Endothelial cell of umbilical vein (primary cell): ENCODE results near the gene CHN2. TPM values are rescaled to one million over a fixed set of nuclear protein-coding genes. Genes with fewer than 3 reads are reported as not detected.
"Not testable (repeated sequence)": the region's sequence is repeated elsewhere in the genome, so short reads cannot be mapped to it uniquely, and the experiment has no call there.

ENCODE experiments used
- BruUV-seq: library from RNA; stranded (reverse); fragments of 400-500 nt; replicated peaks from 2 replicates; lab custom pipeline; 2021; lab: Mats Ljungman, UMichigan
- CTCF ChIA-PET: fragments of 300-600, 350-600 bp; sonication (Branson Sonifier 250); formaldehyde crosslinking; loops from one replicate; lab custom pipeline; 2021; ENCODE audit warnings: antibody characterized with exemption, inconsistent platforms; lab: Charles Lee
- POLR2A ChIA-PET: fragments of 300-600, 350-600 bp; sonication (Branson Sonifier 250); formaldehyde crosslinking; loops from one replicate; lab custom pipeline; 2021; ENCODE audit warnings: antibody characterized with exemption, inconsistent platforms; lab: Charles Lee
- DNase-seq: peaks from one replicate; pipeline ENCODE4 v3.0.0-alpha.2; 2011; ENCODE audit warnings: low read depth, low spot score
- FAIRE-seq: peaks from 2 replicates; lab custom pipeline; 2011; peaks lifted over from hg19 to GRCh38; lab: Jason Lieb, UNC
- H2AFZ ChIP-seq: 2 replicates; pipeline ENCODE4 v1.6.0; 2012; ENCODE audit warnings: low read depth, low read length, control low read depth, inconsistent platforms
- H3K27ac ChIP-seq: 2 replicates; pipeline ENCODE4 v1.5.1; 2011; ENCODE audit warnings: low read depth, mild to moderate bottlenecking, control low read depth, low read length, moderate library complexity; ENCODE audit not compliant: insufficient read depth
- H3K27me3 ChIP-seq, 2 experiments: 2 replicates each; pipeline versions ENCODE4 v1.6.0 to v1.6.1; 2011; ENCODE audit warnings: low read length in 2 of 2, mixed read lengths in 1 of 2; ENCODE audit not compliant: control insufficient read depth in 2 of 2, insufficient read depth in 2 of 2
- H3K36me3 ChIP-seq, 2 experiments: 2 replicates in 1 of 2; 3 replicates in 1 of 2; pipeline ENCODE4 v1.5.1; 2011; ENCODE audit warnings: low read length in 2 of 2, mild to moderate bottlenecking in 1 of 2, moderate library complexity in 1 of 2; ENCODE audit not compliant: control insufficient read depth in 2 of 2, insufficient read depth in 2 of 2; ENCODE audit errors: extremely low read depth in 1 of 2
- H3K4me1 ChIP-seq: 3 replicates; pipeline ENCODE4 v1.5.1; 2011; ENCODE audit warnings: mild to moderate bottlenecking, low read length; ENCODE audit not compliant: control insufficient read depth, insufficient read depth; ENCODE audit errors: extremely low read depth
- H3K4me2 ChIP-seq: 2 replicates; pipeline ENCODE4 v1.6.1; 2011; ENCODE audit warnings: low read length, control low read depth, mixed read lengths; ENCODE audit not compliant: insufficient read depth
- H3K4me3 ChIP-seq, 3 experiments: fragments of 200-600 bp in 1 of 3; sonication (generic), shearing (Covaris generic) in 1 of 3; replicated peaks in 1 of 3; 2 replicates each; pipeline ENCODE4 v1.5.1; 2011 to 2016; ENCODE audit warnings: control low read depth in 3 of 3, low read length in 3 of 3, mild to moderate bottlenecking in 2 of 3, inconsistent platforms in 1 of 3, low read depth in 1 of 3, moderate library complexity in 1 of 3; ENCODE audit not compliant: insufficient read depth in 1 of 3
- H3K79me2 ChIP-seq: 2 replicates; pipeline ENCODE4 v1.6.0; 2012; ENCODE audit warnings: low read length, inconsistent platforms; ENCODE audit not compliant: control insufficient read depth, insufficient read depth
- H3K9ac ChIP-seq: replicated peaks from 2 replicates; pipeline ENCODE3; 2011; ENCODE audit warnings: low read length, control low read depth; ENCODE audit not compliant: insufficient read depth; ENCODE audit errors: extremely low read depth
- H3K9me1 ChIP-seq: replicated peaks from 3 replicates; pipeline ENCODE4 v1.6.0; 2011; ENCODE audit warnings: mild to moderate bottlenecking, low read length; ENCODE audit not compliant: control insufficient read depth, insufficient read depth; ENCODE audit errors: extremely low read depth
- H3K9me3 ChIP-seq: replicated peaks from 2 replicates; pipeline ENCODE4 v1.5.1; 2012; ENCODE audit warnings: low read length, inconsistent platforms; ENCODE audit not compliant: control insufficient read depth, insufficient read depth
- H4K20me1 ChIP-seq: replicated peaks from 2 replicates; pipeline ENCODE3; 2011; ENCODE audit warnings: mild to moderate bottlenecking, low read length; ENCODE audit not compliant: control insufficient read depth, insufficient read depth; ENCODE audit errors: extremely low read depth
- EZH2 ChIP-seq: IDR thresholded peaks from 2 replicates; pipeline ENCODE4 v1.6.1; 2012; ENCODE audit warnings: borderline replicate concordance, low read depth, mild to moderate bottlenecking, moderate library complexity, low read length, inconsistent platforms; ENCODE audit not compliant: severe bottlenecking
- FOS ChIP-seq: IDR thresholded peaks from 2 replicates; pipeline ENCODE4 v1.6.1; 2011; ENCODE audit warnings: mild to moderate bottlenecking, low read length, moderate library complexity, borderline replicate concordance; ENCODE audit not compliant: insufficient read depth
- GATA2 ChIP-seq: IDR thresholded peaks from 2 replicates; pipeline ENCODE4 v1.7.0; 2011; ENCODE audit warnings: low read depth, mild to moderate bottlenecking, moderate library complexity, mixed read lengths, low read length; ENCODE audit not compliant: insufficient read length, insufficient read depth
- JUN ChIP-seq: IDR thresholded peaks from 2 replicates; pipeline ENCODE4 v1.6.1; 2011; ENCODE audit warnings: borderline replicate concordance, low read depth; ENCODE audit not compliant: insufficient read length, insufficient read depth
- MYC ChIP-seq: IDR thresholded peaks from one replicate; pipeline ENCODE4 v1.6.1; 2011; ENCODE audit warnings: mild to moderate bottlenecking, low read depth, low read length
- POLR2A ChIP-seq: IDR thresholded peaks from 2 replicates; pipeline ENCODE4 v1.6.1; 2012; ENCODE audit warnings: low read depth, mild to moderate bottlenecking, control low read depth, low read length
- POLR2AphosphoS5 ChIP-seq: IDR thresholded peaks from 2 replicates; pipeline ENCODE4 v1.6.1; 2012; ENCODE audit warnings: low read depth, mild to moderate bottlenecking, control low read depth, low read length, moderate library complexity; ENCODE audit not compliant: insufficient read depth
- dilution Hi-C: fragments of 300-500 bp; cut with MboI; formaldehyde crosslinking; loops from one replicate; pipeline ENCODE4 v1.15.0; 2019; ENCODE audit warnings: low sequenced_read_pairs; ENCODE audit not compliant: extremely low pct_ligation_motif_present
- intact Hi-C: fragments of 100-400 bp; cut with micrococcal nuclease; formaldehyde crosslinking; loops from one replicate; pipeline ENCODE4 v1.10.0; 2022
- polyA plus RNA-seq, 4 experiments: library from polyadenylated mRNA; depleted of rRNA in 3 of 4; stranded (reverse) in 3 of 4; unstranded in 1 of 4; fragments of >200 nt; gene quantifications; 2 replicates each; pipeline versions ENCODE4 v1.2.1 to v1.2.3, GENCODE V29; 2011 to 2012; ENCODE audit warnings: missing spikeins in 1 of 4
- total RNA-seq: library from RNA; stranded (reverse); gene quantifications from 2 replicates; pipeline ENCODE4 v1.2.3, GENCODE V29; 2021
- TF ChIP-seq, protein P1 (sequence below): IDR thresholded peaks from 2 replicates; pipeline ENCODE4 v1.6.1; 2011; ENCODE audit not compliant: insufficient read depth, insufficient read length
- TF ChIP-seq, protein P2 (sequence below), 2 donors: IDR thresholded peaks; 1 replicate in 1 of 2; 2 replicates in 1 of 2; pipeline ENCODE4 v1.5.1; 2011; ENCODE audit warnings: low read length in 2 of 2, mild to moderate bottlenecking in 2 of 2, moderate library complexity in 2 of 2, control low read depth in 1 of 2, inconsistent platforms in 1 of 2, low read depth in 1 of 2; ENCODE audit not compliant: insufficient read depth in 1 of 2; ENCODE audit errors: extremely low read depth in 1 of 2

The CHN2 gene
- total and polyA plus RNA-seq, 2 donors (not counting 3 experiments of a cell fraction or from before 2014, with no cell fraction given) = 1.4 to 5.0 TPM

DNA sequence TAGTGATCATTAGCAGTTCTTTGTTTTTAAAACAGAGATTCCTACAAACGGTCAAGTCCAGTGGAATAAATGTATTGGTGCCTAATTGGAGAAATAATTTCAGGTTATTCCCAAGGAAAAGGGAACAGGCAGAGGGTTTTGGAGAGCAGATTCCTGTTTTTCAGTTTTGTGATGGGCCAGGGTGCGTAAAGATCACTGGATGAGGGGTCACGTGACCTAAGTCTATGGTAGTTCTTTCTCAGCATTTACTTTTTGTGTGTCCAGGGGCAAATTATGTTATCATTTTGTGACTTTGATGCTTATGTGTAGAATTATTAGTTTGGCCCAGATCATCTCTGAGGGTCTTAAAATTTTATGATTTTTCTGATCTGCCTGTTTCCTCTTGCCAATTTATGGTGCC is 15.2 kb downstream of the CHN2 start:
- BruUV-seq = no TSS peak
- H3K4me1 ChIP-seq = peaks cover 5% of the 10 kb centered on the region
- no peaks in the 10 kb centered on the region for H3K79me2 ChIP-seq
- dilution Hi-C loops (no loop called here), intact Hi-C loops (no loop called here)
- peaks cover 0 to 3% of the 10 kb centered on the region in 2 experiments for H3K27me3 ChIP-seq
- H3K9me1 ChIP-seq = no peaks in the 10 kb centered on the region
- no peak overlapping the region for H2AFZ ChIP-seq
- no peak overlapping the region for H3K4me2 ChIP-seq
- no peaks in the 10 kb centered on the region for H3K36me3 ChIP-seq
- H4K20me1 ChIP-seq = no peaks in the 10 kb centered on the region
- no peak overlapping the region for H3K4me3 ChIP-seq
- no peak overlapping the region for H3K27ac ChIP-seq
- H3K9me3 ChIP-seq = no peaks in the 10 kb centered on the region
- ChIA-PET POLR2A (no interaction called here), CTCF (interaction anchor here (0.9 kb wide), 1 partner anchor 19 kb away, joined by 3 read pairs; no protein-coding TSS in a partner anchor)
- no peak overlapping the region for H3K9ac ChIP-seq
- DNase-seq (no peak), FAIRE-seq (no peak)
- TF ChIP-seq GATA2 = no peak
- TF ChIP-seq EZH2 = no peak
- no peak for TF ChIP-seq POLR2A
- TF ChIP-seq MYC = no peak
- TF ChIP-seq, protein P1, sequence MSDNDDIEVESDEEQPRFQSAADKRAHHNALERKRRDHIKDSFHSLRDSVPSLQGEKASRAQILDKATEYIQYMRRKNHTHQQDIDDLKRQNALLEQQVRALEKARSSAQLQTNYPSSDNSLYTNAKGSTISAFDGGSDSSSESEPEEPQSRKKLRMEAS = no peak
- TF ChIP-seq, protein P2, sequence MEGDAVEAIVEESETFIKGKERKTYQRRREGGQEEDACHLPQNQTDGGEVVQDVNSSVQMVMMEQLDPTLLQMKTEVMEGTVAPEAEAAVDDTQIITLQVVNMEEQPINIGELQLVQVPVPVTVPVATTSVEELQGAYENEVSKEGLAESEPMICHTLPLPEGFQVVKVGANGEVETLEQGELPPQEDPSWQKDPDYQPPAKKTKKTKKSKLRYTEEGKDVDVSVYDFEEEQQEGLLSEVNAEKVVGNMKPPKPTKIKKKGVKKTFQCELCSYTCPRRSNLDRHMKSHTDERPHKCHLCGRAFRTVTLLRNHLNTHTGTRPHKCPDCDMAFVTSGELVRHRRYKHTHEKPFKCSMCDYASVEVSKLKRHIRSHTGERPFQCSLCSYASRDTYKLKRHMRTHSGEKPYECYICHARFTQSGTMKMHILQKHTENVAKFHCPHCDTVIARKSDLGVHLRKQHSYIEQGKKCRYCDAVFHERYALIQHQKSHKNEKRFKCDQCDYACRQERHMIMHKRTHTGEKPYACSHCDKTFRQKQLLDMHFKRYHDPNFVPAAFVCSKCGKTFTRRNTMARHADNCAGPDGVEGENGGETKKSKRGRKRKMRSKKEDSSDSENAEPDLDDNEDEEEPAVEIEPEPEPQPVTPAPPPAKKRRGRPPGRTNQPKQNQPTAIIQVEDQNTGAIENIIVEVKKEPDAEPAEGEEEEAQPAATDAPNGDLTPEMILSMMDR (IDR thresholded peaks at IDR 0.05; ENCODE audit: extremely low read depth in 1 of 2, insufficient read depth in 1 of 2, low read depth in 1 of 2, low read length in 2 of 2) = no peak
- TF ChIP-seq POLR2AphosphoS5 = no peak
- no peak for TF ChIP-seq JUN
- no peak for TF ChIP-seq FOS

DNA sequence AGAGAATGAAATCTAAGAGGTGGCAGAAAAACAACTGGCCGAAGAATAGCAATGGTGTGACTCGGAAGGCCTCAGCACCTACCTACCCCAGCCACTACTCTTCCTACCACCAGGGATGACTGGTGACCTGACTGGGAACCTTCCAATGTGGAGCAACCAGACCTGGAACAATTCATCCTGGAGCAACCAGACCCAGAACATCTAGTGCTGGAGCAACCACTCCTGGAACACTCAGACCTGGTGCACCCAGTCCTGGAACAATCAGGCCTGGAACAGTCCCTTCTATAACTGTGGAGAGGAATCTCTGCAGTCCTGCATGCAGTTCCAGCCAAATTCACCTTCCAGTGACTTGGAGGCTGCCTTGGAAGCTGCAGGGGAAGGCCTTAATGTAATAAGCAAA is 18.2 kb downstream of the CHN2 start:
- BruUV-seq, H3K27ac ChIP-seq, H4K20me1 ChIP-seq, dilution Hi-C loops, H2AFZ ChIP-seq, H3K9me1 ChIP-seq, H3K9me3 ChIP-seq, H3K27me3 ChIP-seq, intact Hi-C loops, POLR2A ChIA-PET, H3K4me3 ChIP-seq, H3K4me2 ChIP-seq, H3K9ac ChIP-seq, DNase-seq, H3K4me1 ChIP-seq, FAIRE-seq, H3K36me3 ChIP-seq, CTCF ChIA-PET, H3K79me2 ChIP-seq: not testable (repeated sequence)
